ENCODE results near the gene SAMD4B.
A peak's percentile ranks its signal among the peaks of the same experiment; 100 is the strongest.

SAMD4B gene

DNA sequence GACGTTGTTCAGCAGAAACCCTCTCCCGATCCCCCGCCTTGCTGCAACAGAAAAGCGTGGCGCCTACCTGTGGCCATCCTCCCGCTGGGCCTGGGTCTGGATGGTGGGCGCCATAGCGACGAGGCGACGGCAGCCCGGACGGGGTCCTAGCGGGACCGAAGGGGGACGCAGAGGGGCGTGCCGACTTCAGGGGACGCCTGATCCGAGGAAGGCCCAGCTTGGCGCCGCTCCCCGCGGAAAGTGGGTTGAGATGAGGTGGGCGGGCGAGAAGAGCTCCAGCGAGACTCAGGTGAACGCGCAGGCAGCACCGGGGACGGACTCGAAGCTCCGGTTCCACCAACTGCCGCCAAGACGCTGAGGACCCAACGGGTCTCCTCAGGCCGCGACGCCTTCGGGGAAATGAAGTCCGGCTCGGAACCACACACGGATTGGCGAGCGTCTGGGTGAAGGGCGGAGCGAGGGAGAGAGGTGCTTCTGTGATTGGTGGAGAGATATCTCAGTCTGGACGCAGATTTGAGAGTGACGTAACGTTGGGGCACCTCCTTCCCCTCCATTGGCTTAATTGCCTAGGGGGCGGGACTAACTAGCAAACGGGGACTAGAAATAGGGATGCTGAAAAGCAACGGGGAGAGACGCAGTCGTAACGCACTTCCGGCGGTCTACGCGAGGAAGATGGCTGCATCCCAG, 48.7 kb downstream of the SAMD4B start, which contains the start of the genes MED29 and PAF1:
MED29 (plus strand) TSS at position 628 of the 687 bp plus-strand sequence; CDS start at position 673, 45 bp downstream.
PAF1 (minus strand) TSS at position 356 of the 687 bp plus-strand sequence; CDS start at position 114, 242 bp downstream.
- DNase-seq (ENCODE audit: low spot score): peak; percentile 100

DNA sequence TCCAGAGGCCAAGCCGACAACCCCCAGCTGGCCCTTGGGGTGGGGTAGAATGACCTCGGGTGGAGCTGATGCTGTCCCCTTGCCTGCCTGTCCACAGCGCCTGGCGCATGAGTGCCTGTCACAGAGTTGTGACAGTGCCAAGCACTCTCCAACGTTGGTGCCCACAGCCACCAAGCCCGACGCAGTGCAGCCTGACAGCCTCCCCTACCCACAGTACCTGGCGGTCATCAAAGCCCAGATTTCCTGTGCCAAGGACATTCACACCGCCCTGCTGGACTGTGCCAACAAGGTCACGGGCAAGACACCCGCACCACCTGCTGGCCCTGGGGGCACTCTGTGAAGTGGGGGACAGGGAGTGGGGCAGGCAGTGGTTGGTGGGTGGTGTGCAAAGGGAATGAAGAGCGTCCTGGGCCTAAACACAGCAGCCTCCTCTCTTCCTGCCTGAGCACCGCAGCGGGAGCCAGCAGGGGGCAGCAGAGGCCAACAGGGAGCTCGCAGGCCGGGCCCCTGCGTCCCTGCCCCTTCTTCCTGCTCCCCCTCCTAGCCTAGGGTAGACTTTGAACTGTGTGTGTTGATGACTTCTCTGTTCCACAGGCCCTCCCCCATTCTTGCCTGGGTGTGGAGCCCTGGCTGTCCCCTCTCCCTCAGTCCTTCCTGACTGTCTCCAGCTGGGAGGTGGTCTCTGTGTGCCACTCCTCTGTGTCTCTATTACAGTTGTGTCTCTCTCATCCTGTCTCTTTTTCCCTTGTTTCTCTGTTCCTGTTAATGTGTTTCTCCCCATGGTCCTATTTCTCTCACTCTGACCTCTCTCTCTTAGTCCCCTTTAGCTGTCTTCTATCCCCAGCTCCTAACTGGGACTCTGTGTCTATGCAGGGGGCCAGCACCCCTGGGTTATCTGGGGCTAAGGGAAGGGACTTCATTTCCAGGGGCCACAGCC, 55.4 kb downstream of the SAMD4B start:
- DNase-seq (ENCODE audit: low spot score): peak; percentile 79

DNA sequence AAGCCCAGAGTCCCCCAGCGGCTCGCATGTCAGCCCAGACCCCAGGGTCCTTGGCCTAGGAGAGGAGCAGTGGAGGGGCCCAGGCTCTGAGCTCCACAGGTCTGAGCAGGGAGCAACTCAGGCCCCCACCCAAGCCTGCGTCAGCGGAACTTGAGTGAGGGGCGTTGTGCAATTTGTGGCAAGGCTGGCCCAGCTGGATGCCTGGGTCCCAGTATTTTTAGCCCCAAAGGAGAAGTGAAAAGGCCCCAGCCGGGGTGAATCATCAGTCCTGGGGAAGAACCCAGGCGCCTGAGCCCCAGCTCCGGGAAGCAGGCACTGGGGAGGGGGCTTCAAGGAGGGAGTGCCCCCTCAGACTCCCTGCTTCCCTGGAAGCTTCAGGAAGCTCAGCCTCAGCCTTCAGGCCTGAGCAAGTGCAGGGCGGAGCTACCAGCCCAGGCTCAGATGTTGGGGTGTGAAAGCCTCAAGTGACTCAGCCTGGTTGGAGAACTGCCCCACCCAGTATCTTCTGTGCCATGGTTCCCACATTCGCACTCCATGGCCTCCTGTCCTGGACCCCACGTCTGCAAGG, 56.2 kb downstream of the SAMD4B start:
- DNase-seq (ENCODE audit: low spot score): no peak

DNA sequence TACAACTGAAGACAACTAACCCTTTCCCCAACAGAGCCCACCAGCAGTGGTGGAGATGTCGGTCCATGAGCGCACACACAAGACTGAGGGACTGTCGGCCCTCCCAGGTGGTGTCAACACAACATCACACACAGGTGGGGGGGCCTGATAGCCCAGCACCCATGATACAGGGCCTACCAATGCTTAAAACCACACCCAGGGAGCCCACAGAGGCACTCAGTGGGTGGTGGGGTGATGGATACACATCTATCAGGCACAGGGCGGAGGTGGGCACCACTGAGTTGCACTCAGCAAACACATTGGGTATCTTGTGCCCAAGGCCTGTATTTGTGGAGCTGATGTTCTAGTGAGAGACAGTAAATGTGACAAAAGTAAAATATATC, 57.4 kb downstream of the SAMD4B start:
- DNase-seq (ENCODE audit: low spot score): no peak

DNA sequence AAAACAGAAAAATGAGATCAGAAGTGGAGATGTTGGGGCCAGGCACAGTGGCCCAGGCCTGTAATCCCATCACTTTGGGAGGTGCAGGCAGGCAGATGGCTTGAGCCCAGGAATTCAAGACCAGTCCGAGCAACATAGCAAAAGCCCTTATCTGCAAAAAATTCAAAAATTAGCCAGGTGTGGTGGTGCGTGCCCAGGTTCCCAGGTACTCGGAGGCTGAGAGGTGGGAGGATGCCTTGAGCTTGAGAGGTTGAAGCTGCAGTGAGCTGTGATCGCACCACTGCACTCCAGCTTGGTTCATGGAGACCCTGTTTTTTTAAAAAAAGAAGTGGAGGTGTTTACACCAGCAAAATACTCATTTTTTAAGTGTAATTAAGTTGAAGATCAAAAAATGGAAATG, 57.8 kb downstream of the SAMD4B start:
- no peak for DNase-seq (ENCODE audit: low spot score)

DNA sequence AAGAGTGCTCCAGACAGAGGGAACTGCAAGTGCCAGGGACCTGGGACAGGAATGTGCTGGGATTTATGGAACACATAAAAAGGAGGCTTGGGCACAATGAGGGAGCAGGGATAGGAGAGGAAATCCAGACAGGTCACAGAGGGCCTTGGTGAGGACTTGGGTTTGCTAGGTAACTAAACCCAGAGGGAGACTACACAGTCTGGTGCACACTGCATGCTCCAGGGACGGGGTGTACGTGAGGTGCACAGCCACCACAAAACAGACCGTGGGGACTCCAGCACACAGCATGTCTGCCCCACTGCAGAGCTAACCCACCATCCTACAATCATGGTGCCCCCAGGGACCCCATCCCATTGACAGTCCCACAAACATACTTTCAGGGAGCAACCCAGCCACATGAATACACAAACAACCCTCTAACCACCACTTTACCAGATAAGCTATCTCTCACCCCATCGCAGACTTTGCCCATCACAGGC, 58.9 kb downstream of the SAMD4B start:
- DNase-seq (ENCODE audit: low spot score): no peak

DNA sequence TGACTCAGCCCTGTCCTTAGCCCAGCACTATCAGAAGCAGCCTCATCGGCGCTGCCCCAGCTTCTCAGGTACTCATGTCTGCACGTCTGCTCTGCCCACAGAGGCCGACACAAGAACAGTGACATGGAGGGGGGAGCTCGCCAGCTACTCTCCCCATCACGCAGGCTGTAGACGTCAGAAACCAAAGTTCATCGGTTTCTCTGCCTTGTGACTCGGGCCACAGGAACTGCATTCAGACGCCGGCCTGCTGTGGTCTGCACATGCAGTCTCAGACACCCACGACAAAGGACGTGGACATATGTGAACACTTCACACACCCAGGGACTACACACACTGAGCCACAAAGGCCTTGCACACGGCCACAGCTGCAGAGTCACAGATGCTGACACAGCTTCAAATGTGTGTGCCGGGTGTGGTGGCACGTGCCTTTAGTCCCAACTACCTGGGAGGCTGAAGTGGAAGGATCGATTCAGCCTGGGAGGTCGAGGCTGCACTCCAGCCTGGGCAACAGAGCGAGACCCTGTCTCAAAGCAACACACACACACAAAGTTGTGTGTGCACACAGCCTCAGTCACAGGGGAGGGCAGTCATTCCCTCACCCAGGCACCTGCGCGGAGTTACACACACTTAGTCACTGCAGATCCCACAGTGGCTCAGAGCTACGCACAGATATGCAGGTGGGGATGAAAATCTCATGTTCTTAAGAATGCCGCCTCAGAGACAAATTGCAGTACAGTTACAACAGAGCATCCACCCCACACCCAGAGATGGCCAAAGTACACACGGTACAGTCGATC, 59.5 kb downstream of the SAMD4B start:
- no peak for DNase-seq (ENCODE audit: low spot score)

DNA sequence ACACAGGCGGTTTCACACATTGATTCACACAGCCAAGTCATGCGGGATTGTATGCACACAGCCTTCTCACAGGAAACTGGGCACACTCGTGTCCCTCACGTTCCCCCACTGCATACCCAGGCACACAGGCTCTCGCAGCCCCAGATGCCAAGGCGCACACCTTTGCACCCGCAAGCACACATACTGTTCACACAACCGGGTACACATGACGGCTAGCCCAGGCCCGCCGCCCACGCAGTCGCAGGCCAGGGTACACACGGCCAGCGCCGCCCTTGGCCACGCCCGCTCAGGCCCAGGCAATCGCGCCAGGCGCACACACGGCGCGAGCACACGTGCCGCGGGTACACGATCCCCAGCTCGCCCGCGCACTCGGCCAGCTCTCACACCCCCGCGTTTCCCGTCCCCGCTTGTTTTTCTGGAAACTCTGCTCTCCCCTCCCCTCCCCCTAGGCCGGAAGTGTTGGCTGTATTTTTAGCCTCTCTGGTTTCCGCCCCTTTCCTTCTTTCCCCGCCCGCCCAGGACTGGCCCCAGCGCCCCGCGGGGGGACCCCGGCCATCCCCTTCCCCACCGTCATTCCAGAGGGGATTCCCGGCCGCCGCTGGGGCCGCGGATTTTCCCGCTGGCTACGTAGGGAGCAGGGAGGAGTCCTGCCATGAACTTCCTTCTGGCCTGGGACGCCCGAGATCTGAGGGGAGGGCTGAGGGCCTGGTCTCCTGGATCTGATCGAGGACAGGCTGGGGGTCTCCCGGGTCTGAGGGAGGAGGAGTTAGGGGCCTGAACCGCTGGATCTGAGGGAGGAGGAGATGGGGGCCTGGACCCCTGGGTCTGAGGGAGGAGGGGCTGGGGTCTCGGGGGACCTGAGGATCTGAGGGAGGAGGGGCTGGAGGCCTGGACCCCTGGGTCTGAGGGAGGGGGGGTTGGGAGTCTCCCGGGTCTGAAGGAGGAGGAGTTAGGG, 60.4 kb downstream of the SAMD4B start:
- DNase-seq (ENCODE audit: low spot score): peak; percentile 71

DNA sequence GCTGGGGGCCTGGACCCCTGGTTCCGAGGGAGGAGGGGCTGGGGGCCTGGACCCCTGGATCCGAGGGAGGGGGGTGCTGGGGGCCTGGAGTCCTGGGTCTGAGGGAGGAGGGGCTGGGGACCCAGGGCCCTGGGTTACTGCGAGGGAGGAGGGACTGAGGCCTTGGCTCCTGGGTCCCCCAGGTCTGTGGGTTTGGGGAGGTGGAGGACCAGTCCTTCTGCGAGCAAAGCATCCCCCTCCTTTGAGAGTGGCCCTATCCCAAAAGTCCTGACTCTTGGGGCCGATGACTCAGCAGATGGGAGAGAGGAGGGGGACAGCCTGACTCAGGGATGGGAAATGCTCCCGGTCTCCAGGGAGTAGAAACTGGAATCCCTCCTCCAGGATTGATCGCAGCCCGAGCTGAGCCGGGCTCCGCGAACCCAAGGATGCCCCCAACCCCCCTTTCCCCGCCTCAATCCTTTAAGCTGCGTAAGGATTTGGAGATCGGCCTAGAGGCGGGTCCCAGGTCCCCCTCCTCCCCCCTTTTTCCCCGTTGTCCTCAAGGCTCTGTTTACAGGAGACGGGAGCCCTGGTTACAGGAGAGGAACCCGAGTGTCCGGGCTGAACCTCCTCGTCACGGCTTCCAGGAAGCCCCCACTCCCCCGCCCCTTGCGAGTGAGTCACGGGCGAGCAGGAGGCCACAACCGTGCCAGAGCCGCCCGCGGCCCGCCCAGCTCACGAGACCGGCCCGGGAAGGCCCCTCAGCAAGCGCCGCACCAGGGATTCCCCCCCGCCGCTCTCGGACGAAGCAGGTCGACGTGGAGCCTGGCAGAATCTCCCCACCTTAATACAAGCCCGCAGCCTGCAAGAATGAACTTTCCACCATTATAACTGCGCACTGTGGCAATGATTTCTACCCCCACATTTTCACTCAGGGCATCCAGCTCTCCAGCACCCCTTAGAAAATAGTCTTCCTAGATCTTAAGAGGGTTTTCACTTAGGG, 61.4 kb downstream of the SAMD4B start:
- no peak for DNase-seq (ENCODE audit: low spot score)

DNA sequence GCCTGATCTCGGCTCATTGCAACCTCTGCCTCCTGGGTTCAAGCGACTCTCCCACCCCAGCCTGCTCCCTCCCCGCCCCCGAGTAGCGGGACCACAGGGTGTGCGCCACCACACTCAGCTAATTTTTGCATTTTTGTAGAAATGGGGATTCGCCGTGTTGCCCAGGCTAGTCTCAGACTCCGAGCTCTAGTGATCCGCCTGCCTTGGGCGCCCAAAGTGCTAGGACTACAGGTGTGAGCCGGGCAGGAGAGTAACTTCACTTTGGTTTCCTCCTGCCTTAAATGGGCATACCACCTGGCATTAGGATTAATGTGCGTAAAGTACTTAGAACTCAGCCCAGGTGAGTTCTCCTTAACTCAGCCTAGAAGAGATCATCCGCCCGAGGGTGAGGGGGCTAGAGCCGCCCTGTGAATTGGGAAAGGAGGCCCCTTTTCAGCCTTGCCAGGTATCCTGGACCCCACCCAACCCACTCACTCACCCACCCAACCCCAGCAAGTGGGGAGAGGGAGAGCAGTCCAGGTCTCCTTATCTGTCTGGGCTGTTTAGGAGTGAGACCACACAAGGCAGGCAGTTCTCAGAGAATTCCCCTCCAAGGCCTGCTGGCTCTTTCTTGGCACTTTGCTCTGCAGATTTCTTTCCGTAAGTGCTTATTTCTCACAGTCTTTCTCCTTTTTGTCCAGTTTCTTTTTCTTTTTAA, 63.2 kb downstream of the SAMD4B start:
- DNase-seq (ENCODE audit: low spot score): no peak

DNA sequence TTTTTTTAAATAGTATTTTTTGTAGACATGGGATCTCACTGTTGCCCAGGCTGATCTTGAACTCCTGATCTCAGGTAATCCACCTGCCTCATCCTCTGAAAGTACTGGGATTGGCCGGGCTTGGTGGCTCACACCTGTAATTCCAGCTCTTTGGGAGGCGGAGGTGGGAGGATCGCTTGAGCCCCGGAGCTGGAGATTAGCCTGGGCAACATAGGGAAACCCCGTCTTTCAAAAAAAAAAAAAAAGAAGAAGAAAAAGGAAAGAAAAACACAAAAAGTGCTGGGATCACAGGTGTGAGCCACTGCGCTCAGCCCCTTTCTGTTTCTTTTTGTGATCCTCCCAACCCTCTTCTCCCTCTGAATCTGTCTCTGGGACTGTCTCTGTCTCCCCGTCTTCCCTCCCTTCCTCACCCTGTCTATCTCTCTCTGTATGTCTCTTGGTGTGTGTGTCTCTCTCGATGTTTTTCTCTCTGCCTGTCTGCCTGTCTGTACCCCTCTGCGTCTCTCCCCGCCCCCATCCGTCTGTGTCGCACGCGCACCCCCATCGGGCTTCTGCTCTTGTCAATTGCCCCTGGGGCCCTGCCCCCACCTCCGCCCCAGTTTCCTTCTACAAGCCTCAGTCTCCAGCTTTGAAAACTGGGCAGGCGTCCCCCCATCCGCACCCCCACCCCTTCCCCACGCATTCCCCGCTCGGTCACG, 63.9 kb downstream of the SAMD4B start:
- no peak for DNase-seq (ENCODE audit: low spot score)

DNA sequence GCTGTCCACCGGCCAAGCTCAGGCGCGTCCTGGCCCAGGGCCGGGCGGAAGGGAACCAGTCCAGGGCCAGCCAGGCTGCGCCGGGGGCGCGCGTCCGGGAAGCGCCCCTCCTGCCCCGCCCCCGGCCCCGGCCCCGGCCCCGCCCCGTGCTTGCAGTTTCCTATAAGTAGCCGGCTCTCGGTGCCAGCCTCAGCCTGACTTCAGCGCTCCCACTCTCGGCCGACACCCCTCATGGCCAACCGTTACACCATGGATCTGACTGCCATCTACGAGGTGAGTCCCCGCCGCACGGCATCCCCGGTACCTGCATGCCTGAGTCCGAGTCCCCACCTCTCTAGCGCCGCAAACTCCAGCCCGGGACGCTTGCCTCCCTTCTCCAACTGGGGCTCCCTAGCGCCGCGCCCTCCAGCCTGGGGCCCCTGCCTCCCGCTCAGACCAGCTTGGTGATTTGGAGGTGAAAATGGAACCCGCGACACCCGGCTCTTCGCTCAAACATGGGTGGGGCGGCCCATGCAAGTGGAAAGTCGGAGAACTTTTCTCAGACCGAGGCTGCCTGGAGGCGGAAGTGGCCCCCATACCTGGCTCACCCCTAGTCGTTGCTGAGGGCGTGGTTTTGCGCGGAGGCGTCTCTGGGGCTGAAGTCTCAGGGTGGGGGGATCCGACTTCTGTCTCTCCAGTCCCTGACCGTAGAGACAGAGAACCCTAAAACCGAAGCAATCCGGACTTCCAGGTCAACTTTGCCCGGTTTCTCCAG, 64.6 kb downstream of the SAMD4B start, which contains the start of gene ZFP36:
ZFP36 (plus strand) TSS at position 192 of the 754 bp plus-strand sequence; CDS start at position 250, 58 bp downstream.
- no peak for DNase-seq (ENCODE audit: low spot score)

DNA sequence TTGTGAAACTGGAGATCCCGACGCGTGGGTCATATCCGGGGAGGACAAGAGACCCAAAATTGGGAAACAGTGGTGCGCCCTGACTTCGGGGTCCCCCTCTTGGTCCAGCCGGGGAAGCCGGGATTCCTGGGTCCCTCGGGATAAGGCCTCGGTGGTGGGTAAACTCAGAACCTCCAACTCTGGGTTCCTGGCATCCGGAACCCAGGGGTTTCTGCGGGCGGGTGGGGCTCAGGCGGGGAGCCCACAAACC, 65.1 kb downstream of the SAMD4B start:
- no peak for DNase-seq (ENCODE audit: low spot score)

DNA sequence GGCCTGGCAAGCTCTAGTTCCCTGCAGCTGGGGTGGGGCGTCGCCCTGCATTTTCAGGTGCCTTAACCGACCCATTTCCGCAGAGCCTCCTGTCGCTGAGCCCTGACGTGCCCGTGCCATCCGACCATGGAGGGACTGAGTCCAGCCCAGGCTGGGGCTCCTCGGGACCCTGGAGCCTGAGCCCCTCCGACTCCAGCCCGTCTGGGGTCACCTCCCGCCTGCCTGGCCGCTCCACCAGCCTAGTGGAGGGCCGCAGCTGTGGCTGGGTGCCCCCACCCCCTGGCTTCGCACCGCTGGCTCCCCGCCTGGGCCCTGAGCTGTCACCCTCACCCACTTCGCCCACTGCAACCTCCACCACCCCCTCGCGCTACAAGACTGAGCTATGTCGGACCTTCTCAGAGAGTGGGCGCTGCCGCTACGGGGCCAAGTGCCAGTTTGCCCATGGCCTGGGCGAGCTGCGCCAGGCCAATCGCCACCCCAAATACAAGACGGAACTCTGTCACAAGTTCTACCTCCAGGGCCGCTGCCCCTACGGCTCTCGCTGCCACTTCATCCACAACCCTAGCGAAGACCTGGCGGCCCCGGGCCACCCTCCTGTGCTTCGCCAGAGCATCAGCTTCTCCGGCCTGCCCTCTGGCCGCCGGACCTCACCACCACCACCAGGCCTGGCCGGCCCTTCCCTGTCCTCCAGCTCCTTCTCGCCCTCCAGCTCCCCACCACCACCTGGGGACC, 65.6 kb downstream of the SAMD4B start:
- DNase-seq (ENCODE audit: low spot score): no peak

DNA sequence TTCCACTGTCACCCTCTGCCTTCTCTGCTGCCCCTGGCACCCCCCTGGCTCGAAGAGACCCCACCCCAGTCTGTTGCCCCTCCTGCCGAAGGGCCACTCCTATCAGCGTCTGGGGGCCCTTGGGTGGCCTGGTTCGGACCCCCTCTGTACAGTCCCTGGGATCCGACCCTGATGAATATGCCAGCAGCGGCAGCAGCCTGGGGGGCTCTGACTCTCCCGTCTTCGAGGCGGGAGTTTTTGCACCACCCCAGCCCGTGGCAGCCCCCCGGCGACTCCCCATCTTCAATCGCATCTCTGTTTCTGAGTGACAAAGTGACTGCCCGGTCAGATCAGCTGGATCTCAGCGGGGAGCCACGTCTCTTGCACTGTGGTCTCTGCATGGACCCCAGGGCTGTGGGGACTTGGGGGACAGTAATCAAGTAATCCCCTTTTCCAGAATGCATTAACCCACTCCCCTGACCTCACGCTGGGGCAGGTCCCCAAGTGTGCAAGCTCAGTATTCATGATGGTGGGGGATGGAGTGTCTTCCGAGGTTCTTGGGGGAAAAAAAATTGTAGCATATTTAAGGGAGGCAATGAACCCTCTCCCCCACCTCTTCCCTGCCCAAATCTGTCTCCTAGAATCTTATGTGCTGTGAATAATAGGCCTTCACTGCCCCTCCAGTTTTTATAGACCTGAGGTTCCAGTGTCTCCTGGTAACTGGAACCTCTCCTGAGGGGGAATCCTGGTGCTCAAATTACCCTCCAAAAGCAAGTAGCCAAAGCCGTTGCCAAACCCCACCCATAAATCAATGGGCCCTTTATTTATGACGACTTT, 66.4 kb downstream of the SAMD4B start:
- DNase-seq (ENCODE audit: low spot score): no peak
